GM12878 (cell line): ENCODE data around the gene MUC20.
"Not testable (repeated sequence)": the region's sequence is repeated elsewhere in the genome, so short reads cannot be mapped to it uniquely, and the experiment has no call there.

ENCODE experiments used
- BMI1 ChIP-seq: fragments of 450-650 bp; IDR thresholded peaks from 2 replicates; pipeline ENCODE4 v1.6.1; 2016; ENCODE audit warnings: mild to moderate bottlenecking, moderate library complexity, borderline replicate concordance
- CHD4 ChIP-seq: fragments of 200-600 bp; sonication (generic); IDR thresholded peaks from 2 replicates; pipeline ENCODE4 v1.6.1; 2016; ENCODE audit warnings: mild to moderate bottlenecking
- EZH2 ChIP-seq: IDR thresholded peaks from 2 replicates; pipeline ENCODE4 v1.6.1; 2012; ENCODE audit warnings: low read depth, mild to moderate bottlenecking, control low read depth, inconsistent platforms, low read length, borderline replicate concordance; ENCODE audit not compliant: control insufficient read depth
- PKNOX1 ChIP-seq: fragments of 450-650 bp; IDR thresholded peaks from 2 replicates; pipeline ENCODE4 v1.6.1; 2016; ENCODE audit warnings: mild to moderate bottlenecking
- POLR2A ChIP-seq: IDR thresholded peaks from 2 replicates; pipeline ENCODE4 v1.6.1; 2011; ENCODE audit warnings: low read depth, mild to moderate bottlenecking, low read length
- POLR2AphosphoS5 ChIP-seq: IDR thresholded peaks from 2 replicates; pipeline ENCODE4 v1.6.1; 2011; ENCODE audit warnings: mild to moderate bottlenecking, low read length, inconsistent platforms
- RELA ChIP-seq: fragments of 450-650 bp; IDR thresholded peaks from 2 replicates; pipeline ENCODE4 v1.8.0; 2014; ENCODE audit warnings: borderline replicate concordance; ENCODE audit not compliant: partially characterized antibody
- ZNF217 ChIP-seq: fragments of 450-650 bp; IDR thresholded peaks from 2 replicates; pipeline ENCODE4 v1.6.1; 2017; ENCODE audit warnings: antibody characterized with exemption, mild to moderate bottlenecking
- ZNF274 ChIP-seq: IDR thresholded peaks from one replicate; pipeline ENCODE4 v1.8.0; 2011; ENCODE audit not compliant: insufficient read length, insufficient read depth
- TF ChIP-seq, protein P1 (sequence below), 3 experiments: IDR thresholded peaks in 2 of 3; conservative IDR thresholded peaks in 1 of 3; 2 replicates each; pipeline ENCODE4 v1.5.1; 2011; ENCODE audit warnings: low read depth in 3 of 3, low read length in 3 of 3, mild to moderate bottlenecking in 3 of 3, control low read depth in 2 of 3, moderate library complexity in 2 of 3, inconsistent platforms in 1 of 3, mixed read lengths in 1 of 3; ENCODE audit not compliant: control insufficient read depth in 2 of 3, insufficient read depth in 1 of 3; ENCODE audit errors: extremely low read depth in 1 of 3

DNA sequence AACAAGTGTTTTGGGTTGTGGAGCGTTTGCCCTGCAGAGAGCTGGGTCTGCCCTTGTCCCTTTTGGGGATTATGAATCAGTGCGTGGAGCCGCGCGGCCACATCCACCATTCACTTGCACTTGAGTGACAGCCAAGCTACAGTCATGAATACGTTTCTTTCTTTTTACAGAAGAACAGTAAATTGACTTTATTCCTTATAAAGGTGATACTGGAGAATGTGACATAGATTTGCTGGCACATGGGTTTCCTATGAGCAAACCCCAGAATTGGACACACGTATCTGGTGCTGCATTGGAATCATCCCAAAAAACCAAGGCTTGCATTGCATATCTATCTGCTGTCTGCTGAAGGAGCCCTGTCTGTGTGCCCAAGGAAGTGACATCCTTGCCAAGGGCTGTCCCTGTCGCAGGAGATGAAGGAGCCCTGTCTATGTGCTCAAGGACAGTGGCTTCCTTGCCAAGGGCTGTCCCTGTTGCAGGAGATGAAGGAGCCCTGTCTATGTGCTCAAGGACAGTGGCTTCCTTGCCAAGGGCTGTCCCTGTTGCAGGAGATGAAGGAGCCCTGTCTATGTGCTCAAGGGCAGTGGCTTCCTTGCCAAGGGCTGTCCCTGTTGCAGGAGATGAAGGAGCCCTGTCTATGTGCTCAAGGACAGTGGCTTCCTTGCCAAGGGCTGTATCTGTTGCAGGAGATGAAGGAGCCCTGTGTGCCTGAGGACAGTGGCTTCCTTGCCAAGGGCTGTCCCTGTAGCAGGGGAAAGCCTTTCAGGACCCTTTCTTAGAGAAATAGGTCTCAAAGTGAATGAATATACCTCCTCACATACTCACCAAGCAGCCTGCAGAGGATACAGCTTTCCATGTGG lies 26.3 kb upstream of the MUC20 start:
- not testable (repeated sequence) for TF ChIP-seq ZNF217, ZNF274, POLR2A, CHD4, EZH2, BMI1, POLR2AphosphoS5, RELA
- TF ChIP-seq, protein P1, sequence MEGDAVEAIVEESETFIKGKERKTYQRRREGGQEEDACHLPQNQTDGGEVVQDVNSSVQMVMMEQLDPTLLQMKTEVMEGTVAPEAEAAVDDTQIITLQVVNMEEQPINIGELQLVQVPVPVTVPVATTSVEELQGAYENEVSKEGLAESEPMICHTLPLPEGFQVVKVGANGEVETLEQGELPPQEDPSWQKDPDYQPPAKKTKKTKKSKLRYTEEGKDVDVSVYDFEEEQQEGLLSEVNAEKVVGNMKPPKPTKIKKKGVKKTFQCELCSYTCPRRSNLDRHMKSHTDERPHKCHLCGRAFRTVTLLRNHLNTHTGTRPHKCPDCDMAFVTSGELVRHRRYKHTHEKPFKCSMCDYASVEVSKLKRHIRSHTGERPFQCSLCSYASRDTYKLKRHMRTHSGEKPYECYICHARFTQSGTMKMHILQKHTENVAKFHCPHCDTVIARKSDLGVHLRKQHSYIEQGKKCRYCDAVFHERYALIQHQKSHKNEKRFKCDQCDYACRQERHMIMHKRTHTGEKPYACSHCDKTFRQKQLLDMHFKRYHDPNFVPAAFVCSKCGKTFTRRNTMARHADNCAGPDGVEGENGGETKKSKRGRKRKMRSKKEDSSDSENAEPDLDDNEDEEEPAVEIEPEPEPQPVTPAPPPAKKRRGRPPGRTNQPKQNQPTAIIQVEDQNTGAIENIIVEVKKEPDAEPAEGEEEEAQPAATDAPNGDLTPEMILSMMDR (IDR thresholded peaks at IDR 0.05 in 2 of 3, conservative IDR thresholded peaks at IDR 0.05 in 1 of 3; ENCODE audit: control insufficient read depth in 2 of 3, extremely low read depth in 1 of 3, insufficient read depth in 1 of 3, low read depth in 3 of 3, low read length in 3 of 3) = not testable (repeated sequence)
- TF ChIP-seq PKNOX1 = peak; percentile 40; the same call in 1 of the 2 replicates
